Neural progenitor cell (in vitro differentiated cells): Measurements from ENCODE around the gene HYAL2.

Experiments used
- CTCF ChIP-seq: fragments of 200-600 bp; sonication (generic); IDR thresholded peaks from 2 replicates; pipeline ENCODE4 v1.5.1; 2017; ENCODE audit warnings: antibody characterized with exemption, mild to moderate bottlenecking
- EZH2 ChIP-seq: fragments of 200-600 bp; sonication (generic); IDR thresholded peaks from 2 replicates; pipeline ENCODE4 v1.6.1; 2017; ENCODE audit warnings: antibody characterized with exemption, mild to moderate bottlenecking, moderate library complexity
- EZH2phosphoT487 ChIP-seq: fragments of 200-600 bp; sonication (generic); IDR thresholded peaks from 2 replicates; pipeline ENCODE4 v1.6.1; 2017; ENCODE audit warnings: antibody characterized with exemption

GRCh38 chr3:50318615-50319014 lies 3.9 kb downstream of the HYAL2 start:
- no peak for TF ChIP-seq CTCF
- TF ChIP-seq EZH2phosphoT487 = no peak
- TF ChIP-seq EZH2 = no peak
